AG09309 (cell line): Measurements from ENCODE around the gene BLTP3A.
"Not testable (repeated sequence)": the region's sequence is repeated elsewhere in the genome, so short reads cannot be mapped to it uniquely, and the experiment has no call there.

Experiments
- DNase-seq: peaks from one replicate; pipeline ENCODE4 v3.0.0-alpha.2; 2010; ENCODE audit warnings: low read depth
- H3K4me3 ChIP-seq: 2 replicates; pipeline ENCODE4 v1.5.1; 2011; ENCODE audit warnings: mild to moderate bottlenecking, low read depth, low read length, moderate library complexity; ENCODE audit not compliant: control insufficient read depth
- TF ChIP-seq, protein P1 (sequence below): IDR thresholded peaks from 2 replicates; pipeline ENCODE4 v1.5.1; 2011; ENCODE audit warnings: mild to moderate bottlenecking, low read depth, low read length, inconsistent platforms; ENCODE audit not compliant: insufficient read depth, control insufficient read depth; ENCODE audit errors: missing control alignments

Gene BLTP3A

DNA sequence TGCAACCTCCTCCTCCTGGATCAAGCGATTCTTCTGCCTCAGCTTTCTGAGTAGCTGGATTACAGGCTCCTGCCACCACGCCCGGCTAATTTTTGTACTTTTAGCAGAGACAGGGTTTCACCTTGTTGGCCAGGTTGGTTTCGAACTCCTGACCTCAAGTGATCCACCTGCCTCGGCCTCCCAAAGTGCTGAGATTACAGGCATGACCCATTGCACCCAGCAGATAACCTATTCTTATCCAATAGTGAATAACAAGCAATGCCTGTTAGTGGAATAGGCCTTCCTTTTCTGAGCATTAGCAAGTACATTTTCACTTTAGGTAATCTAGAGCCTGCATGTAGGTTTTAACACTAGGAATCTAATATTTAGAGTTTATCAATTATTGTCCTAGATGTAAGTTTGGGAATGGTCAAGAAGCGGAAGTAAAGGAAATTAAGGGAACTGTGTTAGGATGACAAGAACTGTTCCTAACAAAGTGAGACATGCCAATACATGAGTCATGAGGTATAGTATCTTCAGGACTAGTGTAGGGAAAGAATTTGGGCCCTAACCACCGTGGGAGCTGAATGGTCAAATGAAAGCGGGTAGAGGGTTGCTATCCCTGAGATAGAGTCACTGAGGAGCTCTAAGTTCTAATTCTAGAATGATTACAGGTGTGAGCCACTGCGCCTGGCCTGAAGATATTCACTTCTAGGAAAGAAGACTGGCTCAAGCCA is 15.0 kb downstream of the BLTP3A start:
- DNase-seq, result no peak
- TF ChIP-seq, protein P1, sequence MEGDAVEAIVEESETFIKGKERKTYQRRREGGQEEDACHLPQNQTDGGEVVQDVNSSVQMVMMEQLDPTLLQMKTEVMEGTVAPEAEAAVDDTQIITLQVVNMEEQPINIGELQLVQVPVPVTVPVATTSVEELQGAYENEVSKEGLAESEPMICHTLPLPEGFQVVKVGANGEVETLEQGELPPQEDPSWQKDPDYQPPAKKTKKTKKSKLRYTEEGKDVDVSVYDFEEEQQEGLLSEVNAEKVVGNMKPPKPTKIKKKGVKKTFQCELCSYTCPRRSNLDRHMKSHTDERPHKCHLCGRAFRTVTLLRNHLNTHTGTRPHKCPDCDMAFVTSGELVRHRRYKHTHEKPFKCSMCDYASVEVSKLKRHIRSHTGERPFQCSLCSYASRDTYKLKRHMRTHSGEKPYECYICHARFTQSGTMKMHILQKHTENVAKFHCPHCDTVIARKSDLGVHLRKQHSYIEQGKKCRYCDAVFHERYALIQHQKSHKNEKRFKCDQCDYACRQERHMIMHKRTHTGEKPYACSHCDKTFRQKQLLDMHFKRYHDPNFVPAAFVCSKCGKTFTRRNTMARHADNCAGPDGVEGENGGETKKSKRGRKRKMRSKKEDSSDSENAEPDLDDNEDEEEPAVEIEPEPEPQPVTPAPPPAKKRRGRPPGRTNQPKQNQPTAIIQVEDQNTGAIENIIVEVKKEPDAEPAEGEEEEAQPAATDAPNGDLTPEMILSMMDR, result no peak

GRCh38 chr6:34808473-34808872 is 16.6 kb downstream of the BLTP3A start:
- not testable (repeated sequence) for H3K4me3 ChIP-seq, DNase-seq

More for the DNA sequence above, 15.0 kb downstream of the BLTP3A start:
- H3K4me3 ChIP-seq, result no peak overlapping the region

DNA sequence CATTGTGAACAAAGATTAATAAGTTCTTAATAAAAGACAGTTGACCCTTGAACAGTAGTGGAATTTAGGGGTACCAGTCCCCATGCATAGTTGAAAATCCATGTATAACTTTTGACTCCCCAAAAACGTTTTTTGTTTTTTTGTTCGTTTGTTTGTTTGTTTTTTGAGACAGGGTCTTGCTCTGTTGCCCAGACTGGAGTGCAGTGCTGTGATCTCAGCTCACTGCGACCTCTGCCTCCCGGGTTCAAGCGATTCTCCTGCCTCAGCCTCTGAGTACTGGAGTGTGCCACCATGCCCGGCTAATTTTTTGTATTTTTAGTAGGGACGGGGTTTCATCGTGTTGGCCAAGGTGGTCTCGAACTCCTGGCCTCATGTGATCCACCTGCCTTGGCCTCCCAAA is 17.5 kb downstream of the BLTP3A start:
- not testable (repeated sequence) for H3K4me3 ChIP-seq, DNase-seq

GRCh38 chr6:34810017-34810882 is 18.4 kb downstream of the BLTP3A start:
- no peak for DNase-seq
- H3K4me3 ChIP-seq, result no peak overlapping the region
- TF ChIP-seq, protein P1, result no peak

DNA sequence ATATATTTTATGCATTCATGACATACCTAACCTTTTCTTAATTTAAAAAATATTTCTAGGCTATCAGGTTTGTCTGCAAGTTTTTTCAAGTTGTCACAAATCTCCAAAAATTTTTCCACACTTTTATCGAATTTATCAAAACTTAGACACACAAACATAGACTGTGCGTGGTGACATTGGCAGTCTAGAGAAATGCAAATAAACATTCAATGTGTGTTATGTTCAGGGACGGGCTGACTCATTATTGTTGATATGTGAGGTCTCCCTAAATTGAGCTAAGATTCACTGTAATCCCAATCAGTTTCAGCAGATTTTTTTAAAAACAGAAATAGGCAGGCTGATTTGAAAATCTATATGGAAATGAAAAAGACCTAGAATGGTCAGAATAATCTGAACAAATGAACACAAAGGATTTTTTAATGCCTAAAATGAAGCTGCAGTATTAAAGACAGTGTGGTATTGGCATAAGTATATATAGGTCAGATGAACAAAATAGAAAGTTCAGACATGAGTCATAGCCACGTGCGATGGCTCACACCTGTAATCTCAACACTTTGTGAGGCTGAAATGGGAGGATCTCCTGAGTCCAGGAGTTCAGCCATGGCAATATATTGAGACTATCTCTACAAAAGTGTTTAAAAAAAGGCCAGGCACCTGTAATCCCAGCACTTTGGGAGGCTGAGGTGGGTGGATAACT is 19.2 kb downstream of the BLTP3A start:
- no peak for DNase-seq
- TF ChIP-seq, protein P1, result no peak
- no peak overlapping the region for H3K4me3 ChIP-seq

- TF ChIP-seq, protein P1, result no peak
- no peak for DNase-seq
- H3K4me3 ChIP-seq, result no peak overlapping the region
Observed at GRCh38 chr6:34813028-34813713, 21.3 kb downstream of the BLTP3A start.

DNA sequence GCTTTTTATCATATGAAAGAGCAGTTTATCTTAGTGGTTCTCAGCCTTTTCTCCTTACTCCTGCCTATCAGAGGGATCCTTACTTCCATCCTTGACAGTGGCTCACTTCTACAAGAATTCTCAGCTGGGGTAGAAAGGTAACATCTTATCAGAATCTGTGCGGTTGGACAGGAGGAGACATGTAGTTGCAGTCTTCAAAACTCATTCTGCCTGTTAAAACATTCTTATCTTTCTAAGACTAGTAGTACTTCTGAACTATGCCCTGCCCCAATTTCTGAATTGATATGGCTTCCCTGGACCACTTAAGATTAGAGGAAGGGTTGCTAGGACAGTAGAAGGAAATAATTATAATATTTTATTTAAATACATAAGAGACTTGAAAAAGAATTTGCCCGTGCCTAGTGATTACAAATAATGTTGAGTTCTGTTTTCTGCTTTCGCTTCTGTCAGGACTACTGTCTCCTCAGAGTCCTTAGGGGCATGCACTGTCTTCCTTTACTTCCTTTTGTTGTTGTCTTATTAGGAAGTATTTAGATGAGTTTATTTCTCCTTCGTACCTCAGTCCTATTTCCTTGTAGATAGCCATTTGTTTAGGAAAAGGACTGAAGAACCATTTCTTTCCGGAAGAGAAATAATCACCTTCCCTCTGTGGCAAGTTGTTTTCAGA is 24.9 kb downstream of the BLTP3A start:
- no peak overlapping the region for H3K4me3 ChIP-seq
- DNase-seq, result no peak
- TF ChIP-seq, protein P1, result no peak
